GM12892 (cell line): ENCODE results near the gene LMNB1.

Experiments
- POLR2A ChIP-seq: IDR thresholded peaks from 2 replicates; pipeline ENCODE4 v1.6.1; 2011; ENCODE audit warnings: low read depth, low read length, control low read depth
- POLR2AphosphoS5 ChIP-seq: IDR thresholded peaks from 2 replicates; pipeline ENCODE4 v1.6.1; 2011; ENCODE audit warnings: low read depth, low read length, control low read depth
- TAF1 ChIP-seq: IDR thresholded peaks from 2 replicates; pipeline ENCODE4 v1.6.1; 2011; ENCODE audit warnings: low read depth, mild to moderate bottlenecking, control low read depth, low read length, borderline replicate concordance

DNA sequence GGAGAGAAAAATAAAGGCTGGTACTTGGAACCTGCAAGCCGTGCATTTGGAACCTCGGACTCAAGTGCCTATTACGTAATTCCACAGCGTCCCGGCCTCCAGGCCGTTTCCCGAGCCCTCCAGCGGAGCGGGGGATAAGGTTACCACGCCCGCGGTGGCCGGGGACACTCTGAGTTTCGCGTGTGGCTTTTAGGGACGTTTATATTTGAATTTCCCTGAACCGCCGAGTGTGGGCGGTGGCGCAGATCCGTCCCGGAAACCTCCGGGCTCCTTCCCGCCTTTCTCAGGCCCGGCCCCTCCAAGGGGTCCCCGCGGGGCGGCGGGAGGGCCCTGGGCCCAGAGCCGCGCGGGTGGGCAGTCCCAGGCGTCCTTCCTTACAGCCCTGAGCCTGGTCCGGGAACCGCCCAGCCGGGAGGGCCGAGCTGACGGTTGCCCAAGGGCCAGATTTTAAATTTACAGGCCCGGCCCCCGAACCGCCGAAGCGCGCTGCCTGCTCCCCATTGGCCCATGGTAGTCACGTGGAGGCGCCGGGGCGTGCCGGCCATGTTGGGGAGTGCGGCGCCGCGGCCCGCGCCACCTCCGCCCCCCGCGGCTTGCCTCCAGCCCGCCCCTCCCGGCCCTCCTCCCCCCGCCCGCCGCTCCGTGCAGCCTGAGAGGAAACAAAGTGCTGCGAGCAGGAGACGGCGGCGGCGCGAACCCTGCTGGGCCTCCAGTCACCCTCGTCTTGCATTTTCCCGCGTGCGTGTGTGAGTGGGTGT is at the start of gene LMNB1:
- TF ChIP-seq POLR2A (peak; percentile 73), TAF1 (peak; percentile 61; the same call in 1 of the 2 replicates), POLR2AphosphoS5 (peak; percentile 72)
